Fibroblast of skin of abdomen (primary cell): Measurements from ENCODE around the gene PIRT. TPM values are rescaled to one million over a fixed set of nuclear protein-coding genes. Genes with fewer than 3 reads are reported as not detected.
"Not testable (repeated sequence)": the region's sequence is repeated elsewhere in the genome, so short reads cannot be mapped to it uniquely, and the experiment has no call there.

Source experiments
- DNase-seq: peaks from one replicate; pipeline ENCODE4 v3.0.0-alpha.2; 2013
- polyA plus RNA-seq, 2 experiments: library from polyadenylated mRNA; unstranded; fragments of 120-200 nt; gene quantifications; one replicate each; pipeline ENCODE4 v1.2.1, GENCODE V29; 2013; ENCODE audit not compliant: insufficient read length in 2 of 2

Gene PIRT
- not detected for polyA plus RNA-seq (2013, experiment 1 of 2; ENCODE audit: insufficient read length)
- polyA plus RNA-seq (2013, experiment 2 of 2; ENCODE audit: insufficient read length): not detected

GRCh38 chr17:10837921-10838320 is at the start of gene PIRT:
Gene PIRT, minus strand, starts transcription at chr17:10838087. Its CDS starts 12,442 bp downstream, at chr17:10825645.
- no peak for DNase-seq

GRCh38 chr17:10881959-10882358 is 44.1 kb upstream of the PIRT start:
- DNase-seq: no peak

- DNase-seq: no peak
Observed at GRCh38 chr17:10879190-10879836, 41.4 kb upstream of the PIRT start.

GRCh38 chr17:10875984-10876555 is 38.2 kb upstream of the PIRT start:
- DNase-seq: peak; percentile 8

GRCh38 chr17:10875430-10875851 is 37.6 kb upstream of the PIRT start:
- peak; percentile 8 for DNase-seq

- DNase-seq: no peak
Observed at GRCh38 chr17:10871914-10872313, 34.0 kb upstream of the PIRT start.

- DNase-seq: no peak
Observed at GRCh38 chr17:10870336-10871050, 32.6 kb upstream of the PIRT start.

GRCh38 chr17:10868744-10869143 is 30.9 kb upstream of the PIRT start:
- DNase-seq: not testable (repeated sequence)

- no peak for DNase-seq
Observed at GRCh38 chr17:10859051-10859450, 21.2 kb upstream of the PIRT start.

- DNase-seq: no peak
Observed at GRCh38 chr17:10857976-10858375, 20.1 kb upstream of the PIRT start.

GRCh38 chr17:10846636-10847035 is 8.7 kb upstream of the PIRT start:
- not testable (repeated sequence) for DNase-seq

- DNase-seq: no peak
Observed at GRCh38 chr17:10845388-10845751, 7.5 kb upstream of the PIRT start.

GRCh38 chr17:10844621-10845387 is 6.9 kb upstream of the PIRT start:
- peak; percentile 51 for DNase-seq

GRCh38 chr17:10843811-10844210 is 5.9 kb upstream of the PIRT start:
- no peak for DNase-seq

GRCh38 chr17:10842658-10843057 is 4.8 kb upstream of the PIRT start:
- DNase-seq: no peak

GRCh38 chr17:10838682-10839081 is 795 bp upstream of the PIRT start:
- no peak for DNase-seq

- DNase-seq: no peak
Observed at GRCh38 chr17:10836966-10837590, 809 bp downstream of the PIRT start.

GRCh38 chr17:10836145-10836544 is 1.7 kb downstream of the PIRT start:
- no peak for DNase-seq

GRCh38 chr17:10831696-10832095 is 6.2 kb downstream of the PIRT start:
- DNase-seq: no peak

- DNase-seq: no peak
Observed at GRCh38 chr17:10827898-10828552, 9.9 kb downstream of the PIRT start.

GRCh38 chr17:10824874-10825273 is 13.0 kb downstream of the PIRT start:
- DNase-seq: no peak

GRCh38 chr17:10821770-10822169 is 16.1 kb downstream of the PIRT start:
- DNase-seq: no peak
